HUES64 (cell line): ENCODE results near the gene SLC16A9.
"Not testable (repeated sequence)": the region's sequence is repeated elsewhere in the genome, so short reads cannot be mapped to it uniquely, and the experiment has no call there.

ENCODE experiments used
- H3K27ac ChIP-seq: 2 replicates; pipeline ENCODE4 v1.7.0; 2013; ENCODE audit warnings: low read depth, low read length, inconsistent platforms
- H3K27me3 ChIP-seq: 2 replicates; pipeline ENCODE4 v1.6.1; 2013; ENCODE audit warnings: mild to moderate bottlenecking, low read length; ENCODE audit not compliant: insufficient read depth
- H3K36me3 ChIP-seq: 2 replicates; pipeline ENCODE4 v1.6.1; 2013; ENCODE audit warnings: mild to moderate bottlenecking, low read length; ENCODE audit not compliant: insufficient read depth
- H3K4me1 ChIP-seq: 2 replicates; pipeline ENCODE4 v1.6.1; 2013; ENCODE audit warnings: mild to moderate bottlenecking, low read length, moderate library complexity; ENCODE audit not compliant: insufficient read depth
- H3K4me3 ChIP-seq: 2 replicates; pipeline ENCODE4 v1.5.1; 2013; ENCODE audit warnings: mild to moderate bottlenecking, low read length, moderate library complexity
- H3K9ac ChIP-seq: 2 replicates; pipeline ENCODE4 v1.6.1; 2013; ENCODE audit warnings: mild to moderate bottlenecking, low read depth, low read length
- H3K9me3 ChIP-seq: 2 replicates; pipeline ENCODE4 v1.6.1; 2013; ENCODE audit warnings: low read depth, low read length; ENCODE audit not compliant: insufficient read depth
- WGBS: fragments of 150-250, 120-280 bp; methylation state at CpG from one replicate; pipeline ENCODE4 v1.1.7; 2013; ENCODE audit warnings: missing lambda C conversion rate; 5-methylcytosine and 5-hydroxymethylcytosine counted together

The SLC16A9 gene

DNA sequence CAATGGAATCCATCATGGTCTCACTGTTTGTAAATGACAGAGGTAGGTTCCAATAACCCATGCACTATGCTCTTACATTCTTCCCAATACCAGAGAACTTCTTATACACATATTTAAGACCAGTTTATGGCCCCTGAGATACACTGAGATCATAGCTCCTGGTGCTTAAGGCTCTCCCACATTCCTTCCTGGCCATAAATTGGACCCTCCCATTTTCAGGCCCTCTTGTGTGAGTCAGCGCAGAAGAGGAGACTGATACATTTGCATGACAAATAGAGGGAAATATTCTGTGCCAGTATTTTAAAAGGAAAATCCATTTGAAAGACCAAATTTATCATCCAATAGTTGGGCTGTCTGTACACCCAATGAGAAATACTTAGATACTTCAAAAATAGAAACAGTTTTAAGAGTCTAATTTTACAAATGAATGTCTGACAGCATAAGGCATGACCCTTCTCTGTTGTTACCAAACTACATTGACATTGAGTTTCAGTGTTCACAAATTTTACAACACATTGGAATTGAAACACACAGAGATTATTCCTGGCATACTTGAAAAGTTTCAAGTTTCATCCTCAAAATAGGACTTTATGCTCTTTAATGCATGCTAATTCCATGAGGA lies 35.3 kb downstream of the SLC16A9 start:
- Histone ChIP-seq H3K9me3 (no peaks in the 10 kb centered on the region), H3K36me3 (peaks cover 32% of the 10 kb centered on the region), H3K27ac (no peak overlapping the region), H3K4me3 (no peak overlapping the region), H3K27me3 (no peaks in the 10 kb centered on the region), H3K9ac (no peak overlapping the region), H3K4me1 (peaks cover 10% of the 10 kb centered on the region; the same call in 1 of the 2 replicates)
- 100% methylated on average over 1 of the region's 1 CpG for WGBS

DNA sequence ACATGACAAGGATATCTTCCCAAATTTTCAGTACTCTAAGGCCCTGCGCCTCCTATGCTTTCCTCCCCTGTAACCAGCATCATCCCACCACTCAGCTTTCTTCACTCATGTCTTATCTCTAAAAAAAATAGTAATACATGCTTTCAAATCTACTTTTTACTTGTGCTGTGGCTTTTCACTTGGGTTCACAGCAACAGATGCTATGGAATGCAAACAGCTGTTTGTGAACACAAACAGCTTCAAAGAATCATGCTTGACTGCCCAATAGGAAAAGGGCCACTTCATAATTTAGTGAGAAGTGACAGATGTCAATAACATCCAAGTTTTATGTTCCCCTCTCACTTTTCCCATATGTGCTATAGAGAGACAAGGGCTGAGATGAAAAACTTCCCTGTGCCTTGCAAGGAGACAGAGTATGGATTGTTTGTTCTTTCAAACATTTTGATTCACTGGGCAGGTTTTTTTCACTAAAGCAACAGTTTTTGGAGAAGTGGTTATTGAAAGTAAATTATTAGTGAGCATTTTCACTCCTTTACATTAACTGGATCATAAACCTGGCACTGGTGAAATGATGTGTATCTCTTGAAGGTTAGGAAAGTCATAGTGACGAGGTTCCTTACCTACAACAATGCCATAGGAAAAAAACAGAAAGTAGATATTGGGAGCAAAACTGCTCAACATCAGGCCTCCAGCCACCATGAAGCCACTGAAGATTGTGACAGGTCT lies 37.3 kb downstream of the SLC16A9 start:
- Histone ChIP-seq H3K36me3 (peaks cover 32% of the 10 kb centered on the region), H3K27ac (no peak overlapping the region), H3K9me3 (no peaks in the 10 kb centered on the region), H3K27me3 (no peaks in the 10 kb centered on the region), H3K4me1 (peaks cover 10% of the 10 kb centered on the region; the same call in 1 of the 2 replicates), H3K9ac (no peak overlapping the region), H3K4me3 (no peak overlapping the region)
- WGBS = 88% methylated on average over 2 of the region's 2 CpGs

GRCh38 chr10:59670269-59670668 lies 39.4 kb downstream of the SLC16A9 start:
- H3K4me1 ChIP-seq = peaks cover 10% of the 10 kb centered on the region; the same call in 1 of the 2 replicates
- peaks cover 37% of the 10 kb centered on the region for H3K36me3 ChIP-seq
- no peak overlapping the region for H3K4me3 ChIP-seq
- H3K9ac ChIP-seq = no peak overlapping the region
- H3K9me3 ChIP-seq = no peaks in the 10 kb centered on the region
- H3K27me3 ChIP-seq = no peaks in the 10 kb centered on the region
- WGBS = 91% methylated on average over 1 of the region's 1 CpG
- no peak overlapping the region for H3K27ac ChIP-seq

GRCh38 chr10:59668096-59668495 lies 41.6 kb downstream of the SLC16A9 start:
- Histone ChIP-seq H3K9me3 (no peaks in the 10 kb centered on the region), H3K27me3 (no peaks in the 10 kb centered on the region), H3K36me3 (peaks cover 50% of the 10 kb centered on the region), H3K4me1 (no peaks in the 10 kb centered on the region), H3K4me3 (no peak overlapping the region), H3K9ac (no peak overlapping the region), H3K27ac (no peak overlapping the region)
- 91% methylated on average over 4 of the region's 4 CpGs for WGBS

DNA sequence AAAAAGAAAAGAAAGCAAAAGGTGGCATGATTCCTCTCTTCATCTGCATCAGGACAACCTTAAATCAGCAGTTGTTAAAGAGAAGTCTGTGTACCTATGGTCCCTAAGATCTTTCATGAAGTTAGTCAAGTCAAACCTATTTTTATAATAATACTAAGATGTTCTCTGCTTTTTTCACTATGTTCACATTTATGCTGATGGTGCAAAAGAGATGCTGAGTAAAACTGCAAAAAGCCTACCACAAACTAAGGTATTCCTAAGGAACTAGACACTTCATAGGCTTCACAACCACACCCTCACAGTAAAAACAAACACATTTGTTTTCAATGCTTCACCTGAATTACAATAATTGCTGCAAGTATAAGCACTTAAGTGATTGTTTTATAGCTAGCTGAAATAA lies 43.3 kb downstream of the SLC16A9 start:
- no peaks in the 10 kb centered on the region for H3K9me3 ChIP-seq
- peaks cover 38% of the 10 kb centered on the region for H3K36me3 ChIP-seq
- no peak overlapping the region for H3K9ac ChIP-seq
- H3K4me1 ChIP-seq = no peaks in the 10 kb centered on the region
- no peaks in the 10 kb centered on the region for H3K27me3 ChIP-seq
- no peak overlapping the region for H3K4me3 ChIP-seq
- no peak overlapping the region for H3K27ac ChIP-seq

DNA sequence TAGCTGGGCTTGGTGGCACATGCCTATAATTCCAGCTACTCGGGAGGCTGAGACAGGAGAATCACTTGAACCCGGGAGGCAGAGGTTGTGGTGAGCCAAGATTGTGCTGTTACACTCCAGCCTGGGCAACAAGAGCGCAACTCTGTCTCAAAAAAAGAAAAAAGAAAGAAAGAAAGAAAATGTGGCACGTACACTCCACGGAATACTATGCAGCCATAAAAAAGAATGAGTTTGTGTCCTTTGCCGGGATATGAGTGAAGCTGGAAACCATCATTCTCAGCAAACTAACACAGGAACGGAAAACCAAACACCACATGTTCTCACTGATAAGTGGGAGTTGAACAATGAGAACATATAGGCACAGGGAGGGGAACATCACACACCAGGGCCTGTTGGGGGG lies 46.4 kb downstream of the SLC16A9 start:
- 95% methylated on average over 7 of the region's 7 CpGs for WGBS
- H3K9me3 ChIP-seq = not testable (repeated sequence)

GRCh38 chr10:59657724-59658123 lies 51.9 kb downstream of the SLC16A9 start:
- H3K4me1 ChIP-seq = peaks cover 5% of the 10 kb centered on the region
- H3K27me3 ChIP-seq = no peaks in the 10 kb centered on the region
- no peak overlapping the region for H3K27ac ChIP-seq
- 86% methylated on average over 1 of the region's 1 CpG for WGBS
- H3K36me3 ChIP-seq = 0 out of 2 replicates have a peak, but pooled peaks cover 11% of the 10 kb centered on the region
- H3K9ac ChIP-seq = no peak overlapping the region
- H3K4me3 ChIP-seq = no peak overlapping the region
- no peaks in the 10 kb centered on the region for H3K9me3 ChIP-seq

More for the DNA sequence above, 46.4 kb downstream of the SLC16A9 start:
- H3K27ac ChIP-seq, H3K9ac ChIP-seq, H3K27me3 ChIP-seq, H3K4me3 ChIP-seq, H3K4me1 ChIP-seq: not testable (repeated sequence)
- peaks cover 21% of the 10 kb centered on the region; the same call in 1 of the 2 replicates for H3K36me3 ChIP-seq

- H3K9me3 ChIP-seq = no peaks in the 10 kb centered on the region
- no peak overlapping the region for H3K9ac ChIP-seq
- no CpG with 5 or more reads among the region's 1 CpG for WGBS
- H3K27ac ChIP-seq = no peak overlapping the region
- H3K4me1 ChIP-seq = peaks cover 5% of the 10 kb centered on the region
- 0 out of 2 replicates have a peak, but pooled peaks cover 16% of the 10 kb centered on the region for H3K36me3 ChIP-seq
- H3K4me3 ChIP-seq = no peak overlapping the region
- H3K27me3 ChIP-seq = no peaks in the 10 kb centered on the region
These were observed 54.3 kb downstream of the SLC16A9 start for GRCh38 chr10:59655309-59655708.

GRCh38 chr10:59654007-59654406 lies 55.6 kb downstream of the SLC16A9 start:
- H3K27me3 ChIP-seq = no peaks in the 10 kb centered on the region
- H3K9ac ChIP-seq = no peak overlapping the region
- H3K4me1 ChIP-seq = peaks cover 11% of the 10 kb centered on the region
- WGBS = 92% methylated on average over 2 of the region's 4 CpGs
- no peaks in the 10 kb centered on the region for H3K9me3 ChIP-seq
- H3K27ac ChIP-seq = no peak overlapping the region
- no peak overlapping the region for H3K4me3 ChIP-seq
- H3K36me3 ChIP-seq = 0 out of 2 replicates have a peak, but pooled peaks cover 16% of the 10 kb centered on the region

DNA sequence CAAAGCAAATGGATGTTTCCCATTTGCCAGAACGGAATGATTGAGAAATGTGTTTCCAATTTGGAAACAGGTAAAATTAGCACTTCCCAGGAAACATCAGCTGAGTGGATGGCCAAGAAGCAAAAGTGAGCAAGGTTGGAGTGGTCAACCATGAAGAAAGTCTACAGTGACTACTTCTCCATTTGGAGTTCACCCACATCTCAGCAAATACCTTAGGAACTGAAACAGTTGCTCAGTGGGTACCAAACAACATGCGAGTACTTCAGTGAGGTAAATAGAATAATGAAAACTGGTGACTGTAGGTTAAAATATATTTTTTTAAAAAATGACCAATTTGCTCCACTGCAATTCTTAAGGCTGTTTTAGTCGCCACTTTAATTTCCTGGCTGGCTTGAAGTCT lies 57.7 kb downstream of the SLC16A9 start:
- WGBS = 83% methylated on average over 2 of the region's 3 CpGs
- no peaks in the 10 kb centered on the region for H3K27me3 ChIP-seq
- H3K9me3 ChIP-seq = no peaks in the 10 kb centered on the region
- no peak overlapping the region for H3K27ac ChIP-seq
- 0 out of 2 replicates have a peak, but pooled peaks cover 16% of the 10 kb centered on the region for H3K36me3 ChIP-seq
- no peak overlapping the region for H3K4me3 ChIP-seq
- H3K4me1 ChIP-seq = peaks cover 14% of the 10 kb centered on the region
- H3K9ac ChIP-seq = no peak overlapping the region

GRCh38 chr10:59649606-59650346 lies 59.9 kb downstream of the SLC16A9 start:
- Histone ChIP-seq H3K9ac (no peak overlapping the region), H3K4me3 (no peak overlapping the region), H3K27me3 (no peaks in the 10 kb centered on the region), H3K27ac (no peak overlapping the region), H3K9me3 (peaks cover 3% of the 10 kb centered on the region; the same call in 1 of the 2 replicates), H3K36me3 (0 out of 2 replicates have a peak, but pooled peaks cover 16% of the 10 kb centered on the region), H3K4me1 (peaks cover 14% of the 10 kb centered on the region)
- 95% methylated on average over 6 of the region's 7 CpGs for WGBS
